ENCODE data around the gene CD59. TPM values are rescaled to one million over a fixed set of nuclear protein-coding genes. Genes with fewer than 3 reads are reported as not detected.

CD59 gene
- total RNA-seq, 1 experiment from 2014 or later, result 204 TPM

- peaks cover 22% of the 10 kb centered on the region for H3K4me1 ChIP-seq (ENCODE audit: insufficient read depth, low read length, poor library complexity, severe bottlenecking)
- no peaks in the 10 kb centered on the region for H3K36me3 ChIP-seq (ENCODE audit: insufficient read depth, low read length, poor library complexity, severe bottlenecking)
- no TSS peak for BruUV-seq (replicated peaks)
- ChIA-PET CTCF (no interaction called here), POLR2A (ENCODE audit: low non-redundant PET) (no interaction called here)
- TF ChIP-seq CTCF (conservative IDR thresholded peaks at IDR 0.05; ENCODE audit: low read depth, low read length) (no peak), EZH2 (IDR thresholded peaks at IDR 0.05; ENCODE audit: borderline replicate concordance, low read depth, low read length, poor library complexity, severe bottlenecking) (no peak)
- DNase-seq (ENCODE audit: low spot score), result peak; percentile 65
- H3K27ac ChIP-seq (ENCODE audit: low read depth, low read length, poor library complexity, severe bottlenecking), result peak overlapping the region; percentile 74
- intact Hi-C loops (cut with micrococcal nuclease; ENCODE audit: unreplicated experiment), result loop anchor here (2.0 to 5.0 kb wide), 2 partner anchors 373 to 573 kb away; partner anchors contain the start of gene CSTF3
- no peaks in the 10 kb centered on the region for H3K9me3 ChIP-seq (ENCODE audit: low read depth, low read length, poor library complexity, severe bottlenecking)
- no peaks in the 10 kb centered on the region for H3K27me3 ChIP-seq (replicated peaks; ENCODE audit: insufficient read depth, low read depth, low read length, poor library complexity)
- H3K4me3 ChIP-seq (ENCODE audit: low read depth, low read length, poor library complexity, severe bottlenecking), result peak overlapping the region; percentile 67
Observed at GRCh38 chr11:33735271-33736147, 714 bp downstream of the CD59 start.

GRCh38 chr11:33734441-33735270 is 1.6 kb downstream of the CD59 start:
- TF ChIP-seq CTCF (conservative IDR thresholded peaks at IDR 0.05; ENCODE audit: low read depth, low read length) (no peak), EZH2 (IDR thresholded peaks at IDR 0.05; ENCODE audit: borderline replicate concordance, low read depth, low read length, poor library complexity, severe bottlenecking) (no peak)

GRCh38 chr11:33733980-33734379 is 2.2 kb downstream of the CD59 start:
- H3K4me3 ChIP-seq (ENCODE audit: low read depth, low read length, poor library complexity, severe bottlenecking), result no peak overlapping the region
- POLR2A ChIA-PET (ENCODE audit: low non-redundant PET), result interaction anchor here (0.6 kb wide), 1 partner anchor 33 kb away, joined by 9 read pairs; the partner anchor contains the start of gene C11orf91

More at GRCh38 chr11:33734441-33735270, 1.6 kb downstream of the CD59 start:
- CTCF ChIA-PET, result no interaction called here
- POLR2A ChIA-PET (ENCODE audit: low non-redundant PET), result interaction anchor here (0.6 kb wide), 1 partner anchor 34 kb away, joined by 9 read pairs; the partner anchor contains the start of gene C11orf91
- no peak for DNase-seq (ENCODE audit: low spot score)
- Histone ChIP-seq H3K4me3 (ENCODE audit: low read depth, low read length, poor library complexity, severe bottlenecking) (peak overlapping the region; percentile 67), H3K27me3 (replicated peaks; ENCODE audit: insufficient read depth, low read depth, low read length, poor library complexity) (no peaks in the 10 kb centered on the region), H3K36me3 (ENCODE audit: insufficient read depth, low read length, poor library complexity, severe bottlenecking) (no peaks in the 10 kb centered on the region), H3K4me1 (ENCODE audit: insufficient read depth, low read length, poor library complexity, severe bottlenecking) (peaks cover 22% of the 10 kb centered on the region), H3K9me3 (ENCODE audit: low read depth, low read length, poor library complexity, severe bottlenecking) (no peaks in the 10 kb centered on the region), H3K27ac (ENCODE audit: low read depth, low read length, poor library complexity, severe bottlenecking) (no peak overlapping the region)
- TSS peak; percentile 47 for BruUV-seq (replicated peaks)
- intact Hi-C loops (cut with micrococcal nuclease; ENCODE audit: unreplicated experiment), result loop anchor here (5.0 kb wide), 1 partner anchor 572 kb away; the partner anchor contains the start of gene CSTF3

More at GRCh38 chr11:33733980-33734379, 2.2 kb downstream of the CD59 start:
- BruUV-seq (replicated peaks), result no TSS peak
- CTCF ChIA-PET, result interaction anchor here (1.4 kb wide), 1 partner anchor 8 kb away, joined by 6 read pairs; no protein-coding TSS in a partner anchor
- Histone ChIP-seq H3K4me1 (ENCODE audit: insufficient read depth, low read length, poor library complexity, severe bottlenecking) (peaks cover 22% of the 10 kb centered on the region), H3K27me3 (replicated peaks; ENCODE audit: insufficient read depth, low read depth, low read length, poor library complexity) (no peaks in the 10 kb centered on the region), H3K9me3 (ENCODE audit: low read depth, low read length, poor library complexity, severe bottlenecking) (no peaks in the 10 kb centered on the region), H3K36me3 (ENCODE audit: insufficient read depth, low read length, poor library complexity, severe bottlenecking) (no peaks in the 10 kb centered on the region), H3K27ac (ENCODE audit: low read depth, low read length, poor library complexity, severe bottlenecking) (no peak overlapping the region)
- no peak for TF ChIP-seq CTCF (conservative IDR thresholded peaks at IDR 0.05; ENCODE audit: low read depth, low read length)
- no peak for TF ChIP-seq EZH2 (IDR thresholded peaks at IDR 0.05; ENCODE audit: borderline replicate concordance, low read depth, low read length, poor library complexity, severe bottlenecking)
- no peak for DNase-seq (ENCODE audit: low spot score)
- intact Hi-C loops (cut with micrococcal nuclease; ENCODE audit: unreplicated experiment), result no loop called here
